Muscle layer of colon (tissue), 2 donors: ENCODE data around the gene MICA.
"Not testable (repeated sequence)": the region's sequence is repeated elsewhere in the genome, so short reads cannot be mapped to it uniquely, and the experiment has no call there.

ENCODE experiments used
- H3K27ac ChIP-seq: one replicate; pipeline ENCODE4 v1.7.0; 2013; ENCODE audit warnings: low read depth, mild to moderate bottlenecking, low read length, moderate library complexity
- H3K27me3 ChIP-seq, 2 donors: one replicate each; pipeline ENCODE4 v1.7.0; 2013; ENCODE audit warnings: low read length in 2 of 2, mild to moderate bottlenecking in 2 of 2; ENCODE audit not compliant: insufficient read depth in 2 of 2, control insufficient read depth in 1 of 2
- H3K36me3 ChIP-seq: one replicate; pipeline ENCODE4 v1.7.0; 2013; ENCODE audit warnings: mild to moderate bottlenecking, low read length; ENCODE audit not compliant: insufficient read depth
- H3K4me1 ChIP-seq: one replicate; pipeline ENCODE4 v1.7.0; 2013; ENCODE audit warnings: mild to moderate bottlenecking, low read length; ENCODE audit not compliant: insufficient read depth
- H3K4me3 ChIP-seq, 2 donors: one replicate each; pipeline ENCODE4 v1.7.0; 2013; ENCODE audit warnings: low read length in 2 of 2, low read depth in 1 of 2, mild to moderate bottlenecking in 1 of 2, moderate library complexity in 1 of 2
- H3K9ac ChIP-seq: one replicate; pipeline ENCODE4 v1.7.0; 2013; ENCODE audit warnings: low read length
- H3K9me3 ChIP-seq: one replicate; pipeline ENCODE4 v1.7.0; 2013; ENCODE audit warnings: mild to moderate bottlenecking, low read length
- donor health status: abdominal sarcoma.
- donor health status: Adenocarcinoma of cecum.

MICA gene

GRCh38 chr6:31363811-31364210, 39.6 kb upstream of the MICA start:
- H3K9me3 ChIP-seq, result no peaks in the 10 kb centered on the region
- no peak overlapping the region for H3K9ac ChIP-seq
- H3K4me3 ChIP-seq, result no peak overlapping the region
- H3K27me3 ChIP-seq, result peaks cover 9 to 10% of the 10 kb centered on the region in 2 donors
- no peaks in the 10 kb centered on the region for H3K4me1 ChIP-seq
- H3K27ac ChIP-seq, result no peak overlapping the region
- H3K36me3 ChIP-seq, result no peaks in the 10 kb centered on the region

GRCh38 chr6:31365864-31366263, 37.5 kb upstream of the MICA start:
- H3K36me3 ChIP-seq, result no peaks in the 10 kb centered on the region

DNA sequence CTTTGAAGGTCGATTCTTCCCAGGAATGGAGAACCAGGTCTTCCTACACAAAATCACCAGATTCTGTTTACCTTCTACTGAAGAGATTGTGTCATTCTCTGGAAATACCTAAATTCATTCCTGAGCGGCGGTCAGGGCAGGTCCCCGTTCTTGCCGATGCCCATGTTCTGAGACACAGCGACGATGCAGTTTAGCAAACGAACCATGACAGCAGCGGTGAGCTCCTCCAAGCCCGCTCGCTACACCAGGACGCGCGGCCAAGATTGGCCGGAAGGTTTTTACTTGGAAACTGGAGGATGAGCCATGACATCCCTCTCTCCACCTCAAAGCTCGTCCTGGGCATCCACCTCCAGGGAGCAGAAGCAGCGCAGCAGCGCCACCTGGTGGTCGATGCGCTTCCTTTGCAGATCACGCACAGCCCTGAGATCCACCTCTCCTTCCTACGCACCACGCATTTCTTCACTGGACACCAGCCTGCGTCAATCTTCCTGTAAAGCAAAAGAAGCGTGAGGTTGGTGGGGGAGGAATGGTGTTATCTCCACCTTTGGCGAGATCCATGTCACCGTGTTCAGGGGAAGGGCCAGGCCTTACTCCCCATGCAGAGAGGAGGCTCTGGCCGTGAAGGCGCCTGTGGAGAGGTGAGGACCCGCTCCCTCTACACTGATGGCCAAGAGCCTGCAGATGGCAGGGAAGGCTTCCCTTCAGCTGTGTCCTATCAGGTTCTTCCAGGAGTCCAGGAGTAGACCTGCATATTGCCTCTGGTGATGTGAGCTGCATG, 36.5 kb upstream of the MICA start:
- H3K9ac ChIP-seq, result no peak overlapping the region
- H3K4me1 ChIP-seq, result no peaks in the 10 kb centered on the region
- H3K36me3 ChIP-seq, result no peaks in the 10 kb centered on the region
- H3K9me3 ChIP-seq, result no peaks in the 10 kb centered on the region
- H3K27ac ChIP-seq, result no peak overlapping the region
- peak overlapping the region in 1 of 2 donors; percentile 45 for H3K4me3 ChIP-seq
- H3K27me3 ChIP-seq, result peaks cover 5 to 10% of the 10 kb centered on the region in 2 donors

More at GRCh38 chr6:31365864-31366263, 37.5 kb upstream of the MICA start:
- no peaks in the 10 kb centered on the region for H3K9me3 ChIP-seq
- peaks cover 5 to 10% of the 10 kb centered on the region in 2 donors for H3K27me3 ChIP-seq
- no peaks in the 10 kb centered on the region for H3K4me1 ChIP-seq
- H3K4me3 ChIP-seq, result no peak overlapping the region
- no peak overlapping the region for H3K9ac ChIP-seq
- H3K27ac ChIP-seq, result no peak overlapping the region

DNA sequence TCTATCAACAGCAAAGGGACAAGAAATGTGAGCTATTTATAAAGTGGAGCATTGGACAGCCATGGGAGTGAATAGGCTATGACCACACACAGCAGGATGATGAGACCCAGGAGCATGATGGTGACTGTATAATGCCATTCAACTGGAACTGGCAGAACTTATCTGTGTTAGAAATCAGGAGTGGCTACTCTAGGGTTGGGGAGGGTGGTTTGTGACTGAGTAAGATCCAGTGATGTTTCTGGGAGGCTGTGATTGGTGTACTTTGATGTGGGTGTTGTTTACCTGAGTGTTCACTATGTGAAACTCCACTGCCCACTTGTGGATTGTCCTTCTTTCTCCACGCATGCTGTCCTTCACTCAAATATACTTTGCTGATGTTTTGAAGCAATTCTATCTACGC, 34.9 kb upstream of the MICA start:
- Histone ChIP-seq H3K9me3 (no peaks in the 10 kb centered on the region), H3K27ac (no peak overlapping the region), H3K4me3 (no peak overlapping the region), H3K27me3 (peaks cover 4 to 5% of the 10 kb centered on the region in 2 donors), H3K36me3 (no peaks in the 10 kb centered on the region), H3K4me1 (no peaks in the 10 kb centered on the region), H3K9ac (no peak overlapping the region)

DNA sequence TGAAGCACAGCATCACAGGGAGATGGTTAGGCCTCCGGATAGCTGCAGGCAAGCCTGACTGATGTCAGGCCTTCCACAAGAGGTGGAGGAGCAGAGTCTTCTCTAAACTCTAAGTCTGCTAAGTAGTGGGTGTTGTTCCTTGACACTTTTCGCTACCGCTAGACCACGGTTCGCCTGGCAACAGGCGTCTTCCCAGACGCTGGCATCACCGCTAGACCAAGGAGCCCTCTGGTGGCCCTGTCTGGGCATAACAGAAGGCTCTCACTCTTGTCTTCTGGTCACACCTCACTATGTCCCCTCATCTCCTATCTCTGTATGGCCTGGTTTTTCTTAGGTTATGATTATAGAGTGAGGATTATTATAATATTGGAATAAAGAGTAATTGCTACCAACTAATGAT, 29.3 kb upstream of the MICA start:
- not testable (repeated sequence) for H3K36me3 ChIP-seq, H3K4me1 ChIP-seq, H3K9ac ChIP-seq, H3K4me3 ChIP-seq, H3K27ac ChIP-seq, H3K9me3 ChIP-seq
- H3K27me3 ChIP-seq, result peaks cover 0 to 15% of the 10 kb centered on the region in 2 donors

GRCh38 chr6:31375699-31376098, 27.7 kb upstream of the MICA start:
- H3K36me3 ChIP-seq, result no peaks in the 10 kb centered on the region
- H3K27me3 ChIP-seq, result peaks cover 0 to 15% of the 10 kb centered on the region in 2 donors
- no peak overlapping the region for H3K4me3 ChIP-seq
- no peak overlapping the region for H3K9ac ChIP-seq
- no peaks in the 10 kb centered on the region for H3K4me1 ChIP-seq
- H3K27ac ChIP-seq, result no peak overlapping the region
- H3K9me3 ChIP-seq, result no peaks in the 10 kb centered on the region

GRCh38 chr6:31377029-31377428, 26.4 kb upstream of the MICA start:
- Histone ChIP-seq H3K4me1 (no peaks in the 10 kb centered on the region), H3K9me3 (no peaks in the 10 kb centered on the region), H3K27ac (no peak overlapping the region), H3K9ac (no peak overlapping the region), H3K4me3 (no peak overlapping the region), H3K27me3 (peaks cover 0 to 15% of the 10 kb centered on the region in 2 donors), H3K36me3 (no peaks in the 10 kb centered on the region)

DNA sequence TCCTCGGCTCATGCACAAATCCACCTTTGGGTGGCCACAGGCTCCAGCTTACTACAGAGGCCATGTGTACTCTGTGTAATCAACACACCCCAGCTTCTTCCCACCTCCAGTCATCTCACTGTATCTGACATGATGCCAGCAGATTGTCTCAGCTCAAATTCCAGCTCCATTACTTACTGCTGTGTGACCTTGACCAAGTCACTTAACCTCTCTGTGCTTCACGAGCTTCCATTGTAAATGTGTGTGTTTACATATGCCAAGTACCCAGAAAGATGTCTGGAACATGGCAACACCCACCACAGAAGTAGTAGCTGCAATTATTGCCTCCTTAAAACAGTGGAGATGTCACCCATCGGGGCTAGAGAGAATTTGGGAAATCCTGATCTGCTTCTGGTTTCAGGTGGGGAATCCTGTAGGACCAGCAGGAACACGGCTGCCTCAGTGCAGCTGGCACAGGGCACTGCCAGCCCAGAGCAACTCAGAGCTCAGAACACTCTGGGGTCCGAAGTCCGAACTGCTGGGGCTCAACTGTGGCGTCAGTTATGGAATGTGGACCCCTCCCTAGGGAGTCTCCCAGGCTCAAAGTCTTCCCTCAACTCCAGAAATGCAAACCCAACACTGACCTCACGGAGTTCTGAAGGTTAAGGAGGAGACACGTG, 25.2 kb upstream of the MICA start:
- H3K4me1 ChIP-seq, result no peaks in the 10 kb centered on the region
- H3K4me3 ChIP-seq, result no peak overlapping the region
- no peaks in the 10 kb centered on the region for H3K9me3 ChIP-seq
- no peaks in the 10 kb centered on the region for H3K36me3 ChIP-seq
- peaks cover 0 to 15% of the 10 kb centered on the region in 2 donors for H3K27me3 ChIP-seq
- H3K9ac ChIP-seq, result no peak overlapping the region
- no peak overlapping the region for H3K27ac ChIP-seq

DNA sequence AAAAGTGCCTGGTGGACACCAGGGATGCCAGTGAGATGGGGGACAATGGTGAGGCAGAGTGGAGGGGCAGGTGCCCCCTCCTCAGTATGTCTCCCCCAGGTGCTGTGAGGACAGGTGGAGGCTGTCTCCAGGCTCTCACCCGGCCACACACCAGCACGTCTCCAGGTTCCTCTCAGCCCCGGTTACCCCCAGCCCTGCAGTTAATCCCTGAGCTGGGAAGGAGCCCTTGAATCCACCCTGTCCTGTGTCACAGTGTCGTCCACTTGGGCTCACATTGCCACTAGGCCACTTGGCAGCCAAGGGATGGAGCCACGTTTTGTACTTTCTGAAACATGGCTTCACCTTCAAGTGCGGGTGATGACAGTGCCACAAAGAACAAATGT, 24.7 kb upstream of the MICA start:
- H3K4me3 ChIP-seq, result no peak overlapping the region
- H3K4me1 ChIP-seq, result no peaks in the 10 kb centered on the region
- no peaks in the 10 kb centered on the region for H3K9me3 ChIP-seq
- H3K36me3 ChIP-seq, result no peaks in the 10 kb centered on the region
- no peak overlapping the region for H3K27ac ChIP-seq
- peaks cover 0 to 15% of the 10 kb centered on the region in 2 donors for H3K27me3 ChIP-seq
- no peak overlapping the region for H3K9ac ChIP-seq

- no peaks in the 10 kb centered on the region for H3K36me3 ChIP-seq
- H3K4me3 ChIP-seq, result no peak overlapping the region
- H3K27me3 ChIP-seq, result peaks cover 0 to 15% of the 10 kb centered on the region in 2 donors
- H3K9ac ChIP-seq, result no peak overlapping the region
- no peak overlapping the region for H3K27ac ChIP-seq
- no peaks in the 10 kb centered on the region for H3K9me3 ChIP-seq
- H3K4me1 ChIP-seq, result no peaks in the 10 kb centered on the region
Observed at GRCh38 chr6:31379850-31380249, 23.5 kb upstream of the MICA start.

GRCh38 chr6:31381666-31382065, 21.7 kb upstream of the MICA start:
- no peak overlapping the region for H3K4me3 ChIP-seq
- no peak overlapping the region for H3K9ac ChIP-seq

GRCh38 chr6:31383149-31383548, 20.2 kb upstream of the MICA start:
- H3K27me3 ChIP-seq, result peaks cover 0 to 5% of the 10 kb centered on the region in 2 donors
- no peak overlapping the region for H3K9ac ChIP-seq
- no peak overlapping the region for H3K27ac ChIP-seq
- H3K36me3 ChIP-seq, result no peaks in the 10 kb centered on the region
- no peak overlapping the region for H3K4me3 ChIP-seq
- H3K4me1 ChIP-seq, result no peaks in the 10 kb centered on the region
- H3K9me3 ChIP-seq, result no peaks in the 10 kb centered on the region

More at GRCh38 chr6:31381666-31382065, 21.7 kb upstream of the MICA start:
- no peaks in the 10 kb centered on the region for H3K4me1 ChIP-seq
- H3K27me3 ChIP-seq, result peaks cover 0 to 15% of the 10 kb centered on the region in 2 donors
- H3K36me3 ChIP-seq, result no peaks in the 10 kb centered on the region
- no peak overlapping the region for H3K27ac ChIP-seq
- no peaks in the 10 kb centered on the region for H3K9me3 ChIP-seq
